ENCODE results near the gene RPL5.

- TF ChIP-seq ZNF335 (tag by site-specific recombination; conservative IDR thresholded peaks at IDR 0.05) (no peak), ZXDB (tag by site-specific recombination; IDR thresholded peaks at IDR 0.05) (no peak), ZNF529 (tag by site-specific recombination; IDR thresholded peaks at IDR 0.05; ENCODE audit: insufficient replicate concordance) (no peak), EGR2 (tag by site-specific recombination; IDR thresholded peaks at IDR 0.05; ENCODE audit: low read depth) (no peak), TSHZ1 (tag by site-specific recombination; IDR thresholded peaks at IDR 0.05; ENCODE audit: borderline replicate concordance) (no peak), CTCF (tag by site-specific recombination; IDR thresholded peaks at IDR 0.05) (no peak), ZNF785 (tag by site-specific recombination; IDR thresholded peaks at IDR 0.05) (no peak), ZNF274 (IDR thresholded peaks at IDR 0.05; ENCODE audit: low read length) (no peak), ZNF274 (tag by site-specific recombination; IDR thresholded peaks at IDR 0.05; ENCODE audit: borderline replicate concordance) (no peak), BCL11A (tag by site-specific recombination; IDR thresholded peaks at IDR 0.05; ENCODE audit: low read depth) (no peak)
Observed at GRCh38 chr1:92854101-92854785, 22.4 kb downstream of the RPL5 start.
